ENCODE measurements around the gene SETMAR.
A peak's percentile ranks its signal among the peaks of the same experiment; 100 is the strongest.
"Not testable (repeated sequence)": the region's sequence is repeated elsewhere in the genome, so short reads cannot be mapped to it uniquely, and the experiment has no call there.

The SETMAR gene

GRCh38 chr3:4302747-4303146 is 422 bp upstream of the SETMAR start:
- no peaks in the 10 kb centered on the region for H3K36me3 ChIP-seq (ENCODE audit: insufficient read depth, low read length)
- H3K9me3 ChIP-seq (ENCODE audit: control insufficient read depth, insufficient read depth, low read length) = no peaks in the 10 kb centered on the region
- no peaks in the 10 kb centered on the region for H3K4me1 ChIP-seq (ENCODE audit: insufficient read depth, low read length)
- peak overlapping the region; percentile 84; the same call in 1 of the 2 replicates for H3K9ac ChIP-seq (ENCODE audit: low read depth, low read length)

GRCh38 chr3:4305210-4305609 is 2.0 kb downstream of the SETMAR start:
- not testable (repeated sequence) for H3K9me3 ChIP-seq (ENCODE audit: control insufficient read depth, insufficient read depth, low read length); H3K9ac ChIP-seq (ENCODE audit: low read depth, low read length); H3K36me3 ChIP-seq (ENCODE audit: insufficient read depth, low read length); H3K4me1 ChIP-seq (ENCODE audit: insufficient read depth, low read length)

GRCh38 chr3:4306091-4306490 is 2.9 kb downstream of the SETMAR start:
- Histone ChIP-seq H3K36me3 (ENCODE audit: insufficient read depth, low read length) (no peaks in the 10 kb centered on the region), H3K4me1 (ENCODE audit: insufficient read depth, low read length) (no peaks in the 10 kb centered on the region), H3K9ac (ENCODE audit: low read depth, low read length) (no peak overlapping the region), H3K9me3 (ENCODE audit: control insufficient read depth, insufficient read depth, low read length) (no peaks in the 10 kb centered on the region)

GRCh38 chr3:4306860-4307259 is 3.7 kb downstream of the SETMAR start:
- H3K36me3 ChIP-seq (ENCODE audit: insufficient read depth, low read length) = no peaks in the 10 kb centered on the region
- no peaks in the 10 kb centered on the region for H3K4me1 ChIP-seq (ENCODE audit: insufficient read depth, low read length)
- H3K9ac ChIP-seq (ENCODE audit: low read depth, low read length) = no peak overlapping the region
- H3K9me3 ChIP-seq (ENCODE audit: control insufficient read depth, insufficient read depth, low read length) = no peaks in the 10 kb centered on the region

- Histone ChIP-seq H3K36me3 (ENCODE audit: insufficient read depth, low read length) (no peaks in the 10 kb centered on the region), H3K9me3 (ENCODE audit: control insufficient read depth, insufficient read depth, low read length) (no peaks in the 10 kb centered on the region), H3K9ac (ENCODE audit: low read depth, low read length) (no peak overlapping the region)
Measured at GRCh38 chr3:4309491-4310128, 6.4 kb downstream of the SETMAR start.

GRCh38 chr3:4310971-4311370 is 7.8 kb downstream of the SETMAR start:
- no peaks in the 10 kb centered on the region for H3K36me3 ChIP-seq (ENCODE audit: insufficient read depth, low read length)

More at GRCh38 chr3:4309491-4310128, 6.4 kb downstream of the SETMAR start:
- no peaks in the 10 kb centered on the region for H3K4me1 ChIP-seq (ENCODE audit: insufficient read depth, low read length)

GRCh38 chr3:4311496-4311895 is 8.3 kb downstream of the SETMAR start:
- no peaks in the 10 kb centered on the region for H3K9me3 ChIP-seq (ENCODE audit: control insufficient read depth, insufficient read depth, low read length)
- H3K36me3 ChIP-seq (ENCODE audit: insufficient read depth, low read length) = no peaks in the 10 kb centered on the region

More at GRCh38 chr3:4310971-4311370, 7.8 kb downstream of the SETMAR start:
- Histone ChIP-seq H3K4me1 (ENCODE audit: insufficient read depth, low read length) (no peaks in the 10 kb centered on the region), H3K9ac (ENCODE audit: low read depth, low read length) (no peak overlapping the region), H3K9me3 (ENCODE audit: control insufficient read depth, insufficient read depth, low read length) (no peaks in the 10 kb centered on the region)

GRCh38 chr3:4313606-4314293 is 10.6 kb downstream of the SETMAR start:
- H3K9ac ChIP-seq (ENCODE audit: low read depth, low read length) = no peak overlapping the region
- no peaks in the 10 kb centered on the region for H3K36me3 ChIP-seq (ENCODE audit: insufficient read depth, low read length)
- no peaks in the 10 kb centered on the region for H3K4me1 ChIP-seq (ENCODE audit: insufficient read depth, low read length)
- no peaks in the 10 kb centered on the region for H3K9me3 ChIP-seq (ENCODE audit: control insufficient read depth, insufficient read depth, low read length)

More at GRCh38 chr3:4311496-4311895, 8.3 kb downstream of the SETMAR start:
- Histone ChIP-seq H3K9ac (ENCODE audit: low read depth, low read length) (no peak overlapping the region), H3K4me1 (ENCODE audit: insufficient read depth, low read length) (no peaks in the 10 kb centered on the region)

GRCh38 chr3:4314688-4315087 is 11.5 kb downstream of the SETMAR start:
- Histone ChIP-seq H3K9me3 (ENCODE audit: control insufficient read depth, insufficient read depth, low read length) (no peaks in the 10 kb centered on the region), H3K36me3 (ENCODE audit: insufficient read depth, low read length) (no peaks in the 10 kb centered on the region), H3K4me1 (ENCODE audit: insufficient read depth, low read length) (no peaks in the 10 kb centered on the region), H3K9ac (ENCODE audit: low read depth, low read length) (no peak overlapping the region)

- H3K9me3 ChIP-seq (ENCODE audit: control insufficient read depth, insufficient read depth, low read length) = no peaks in the 10 kb centered on the region
- H3K36me3 ChIP-seq (ENCODE audit: insufficient read depth, low read length) = no peaks in the 10 kb centered on the region
Measured at GRCh38 chr3:4320096-4320911, 17.1 kb downstream of the SETMAR start.

GRCh38 chr3:4321732-4322131 is 18.6 kb downstream of the SETMAR start:
- H3K36me3 ChIP-seq (ENCODE audit: insufficient read depth, low read length) = no peaks in the 10 kb centered on the region
- H3K9me3 ChIP-seq (ENCODE audit: control insufficient read depth, insufficient read depth, low read length) = no peaks in the 10 kb centered on the region
- no peaks in the 10 kb centered on the region for H3K4me1 ChIP-seq (ENCODE audit: insufficient read depth, low read length)
- no peak overlapping the region for H3K9ac ChIP-seq (ENCODE audit: low read depth, low read length)

More at GRCh38 chr3:4320096-4320911, 17.1 kb downstream of the SETMAR start:
- Histone ChIP-seq H3K9ac (ENCODE audit: low read depth, low read length) (no peak overlapping the region), H3K4me1 (ENCODE audit: insufficient read depth, low read length) (no peaks in the 10 kb centered on the region)

- H3K4me1 ChIP-seq (ENCODE audit: insufficient read depth, low read length) = no peaks in the 10 kb centered on the region
- no peaks in the 10 kb centered on the region for H3K9me3 ChIP-seq (ENCODE audit: control insufficient read depth, insufficient read depth, low read length)
- H3K9ac ChIP-seq (ENCODE audit: low read depth, low read length) = no peak overlapping the region
- no peaks in the 10 kb centered on the region for H3K36me3 ChIP-seq (ENCODE audit: insufficient read depth, low read length)
Measured at GRCh38 chr3:4322635-4323034, 19.5 kb downstream of the SETMAR start.

- H3K4me1 ChIP-seq (ENCODE audit: insufficient read depth, low read length) = no peaks in the 10 kb centered on the region
- no peaks in the 10 kb centered on the region for H3K36me3 ChIP-seq (ENCODE audit: insufficient read depth, low read length)
- H3K9me3 ChIP-seq (ENCODE audit: control insufficient read depth, insufficient read depth, low read length) = no peaks in the 10 kb centered on the region
- H3K9ac ChIP-seq (ENCODE audit: low read depth, low read length) = no peak overlapping the region
Measured at GRCh38 chr3:4323246-4324027, 20.3 kb downstream of the SETMAR start.

GRCh38 chr3:4326868-4327267 is 23.7 kb downstream of the SETMAR start:
- no peak overlapping the region for H3K9ac ChIP-seq (ENCODE audit: low read depth, low read length)
- no peaks in the 10 kb centered on the region for H3K9me3 ChIP-seq (ENCODE audit: control insufficient read depth, insufficient read depth, low read length)
- no peaks in the 10 kb centered on the region for H3K36me3 ChIP-seq (ENCODE audit: insufficient read depth, low read length)
- H3K4me1 ChIP-seq (ENCODE audit: insufficient read depth, low read length) = no peaks in the 10 kb centered on the region; the same call in 1 of the 2 replicates
